HG02759 (cell line): ENCODE results near the gene ITPR1.

Experiments used
- ATAC-seq: cut with Tn5 transposase; IDR thresholded peaks from one replicate; pipeline ENCODE4 v1.9.1; 2021; ENCODE audit warnings: mild to moderate bottlenecking, moderate library complexity; ENCODE audit not compliant: unreplicated experiment

ITPR1 gene

GRCh38 chr3:4633078-4634004 is 140.2 kb downstream of the ITPR1 start:
- no peak for ATAC-seq

- no peak for ATAC-seq
These were observed 141.7 kb downstream of the ITPR1 start for GRCh38 chr3:4634894-4635293.

- ATAC-seq: no peak
These were observed 144.1 kb downstream of the ITPR1 start for GRCh38 chr3:4637265-4637664.

- ATAC-seq: no peak
These were observed 148.9 kb downstream of the ITPR1 start for GRCh38 chr3:4641863-4642563.

GRCh38 chr3:4642611-4643010 is 149.5 kb downstream of the ITPR1 start:
- ATAC-seq: no peak

GRCh38 chr3:4643904-4644547 is 150.9 kb downstream of the ITPR1 start:
- ATAC-seq: no peak

GRCh38 chr3:4644951-4645350 is 151.8 kb downstream of the ITPR1 start:
- ATAC-seq: no peak

GRCh38 chr3:4645468-4645867 is 152.3 kb downstream of the ITPR1 start:
- ATAC-seq: no peak

- ATAC-seq: no peak
These were observed 154.3 kb downstream of the ITPR1 start for GRCh38 chr3:4647411-4647810.

GRCh38 chr3:4655145-4656045 is 162.2 kb downstream of the ITPR1 start:
- ATAC-seq: no peak

- no peak for ATAC-seq
These were observed 162.9 kb downstream of the ITPR1 start for GRCh38 chr3:4656059-4656458.

- no peak for ATAC-seq
These were observed 163.6 kb downstream of the ITPR1 start for GRCh38 chr3:4656626-4657328.

GRCh38 chr3:4660936-4661335 is 167.8 kb downstream of the ITPR1 start:
- ATAC-seq: no peak

- no peak for ATAC-seq
These were observed 171.3 kb downstream of the ITPR1 start for GRCh38 chr3:4664412-4664811.

- no peak for ATAC-seq
These were observed 172.0 kb downstream of the ITPR1 start for GRCh38 chr3:4665197-4665596.

- no peak for ATAC-seq
These were observed 172.9 kb downstream of the ITPR1 start for GRCh38 chr3:4666071-4666470.

GRCh38 chr3:4670352-4670751 is 177.2 kb downstream of the ITPR1 start:
- ATAC-seq: no peak

GRCh38 chr3:4672725-4673275 is 179.7 kb downstream of the ITPR1 start:
- no peak for ATAC-seq

- no peak for ATAC-seq
These were observed 181.1 kb downstream of the ITPR1 start for GRCh38 chr3:4674216-4674615.

GRCh38 chr3:4675704-4676103 is 182.6 kb downstream of the ITPR1 start:
- ATAC-seq: no peak
